Stimulated activated effector memory CD8-positive, alpha-beta T cell treated with anti-CD3 and anti-CD28 coated beads, Interleukin-12 subunit alpha, Interleukin-12 subunit beta, amount 100 ng/mL, for 72 hours (primary cell): ENCODE data around the gene PDGFC.

ENCODE experiments used
- ATAC-seq: fragments of 150-1000 bp; cut with Tn5 transposase; 2 replicates; pipeline ENCODE4 v1.10.0; 2021
- DNase-seq, 2 donors: peaks; one replicate each; pipeline ENCODE4 v3.0.0; 2021 to 2022; ENCODE audit warnings: low spot score in 2 of 2
- H3K27ac Mint-ChIP-seq: one replicate; pipeline ENCODE4 v1.8.0; 2022; ENCODE audit warnings: mild to moderate bottlenecking, mixed read lengths
- H3K36me3 Mint-ChIP-seq: one replicate; pipeline ENCODE4 v1.8.0; 2022; ENCODE audit warnings: mild to moderate bottlenecking, mixed read lengths
- H3K4me1 Mint-ChIP-seq: one replicate; pipeline ENCODE4 v1.8.0; 2022; ENCODE audit warnings: mixed read lengths
- H3K4me3 Mint-ChIP-seq: one replicate; pipeline ENCODE4 v1.8.0; 2022; ENCODE audit warnings: mild to moderate bottlenecking, mixed read lengths
- H3K9me3 Mint-ChIP-seq: one replicate; pipeline ENCODE4 v1.8.0; 2022; ENCODE audit warnings: mixed read lengths

Gene PDGFC

DNA sequence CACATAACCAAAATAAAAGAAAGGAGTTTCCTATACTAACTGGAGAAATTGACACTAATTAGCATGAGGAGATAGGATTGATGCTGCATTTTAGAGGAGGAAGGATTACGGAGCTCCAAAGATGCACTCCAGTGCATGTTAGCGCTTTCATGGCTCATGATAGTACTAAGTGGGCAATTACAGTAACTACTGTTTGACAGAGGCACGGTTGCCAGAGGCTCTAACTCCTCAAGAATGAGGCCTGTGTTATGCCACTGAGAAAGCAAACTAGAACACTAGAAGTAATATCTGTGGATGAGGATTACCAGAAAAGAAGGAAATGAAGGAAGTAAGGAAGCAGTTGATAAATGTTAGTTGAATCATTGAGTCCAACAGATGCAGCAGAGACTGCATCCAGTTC is 19.6 kb upstream of the PDGFC start:
- ATAC-seq (no peak), DNase-seq (no peak)
- Mint-ChIP-seq H3K4me1 (no peaks in the 10 kb centered on the region), H3K27ac (no peak overlapping the region), H3K9me3 (peaks cover 23% of the 10 kb centered on the region), H3K36me3 (no peaks in the 10 kb centered on the region), H3K4me3 (no peak overlapping the region)

DNA sequence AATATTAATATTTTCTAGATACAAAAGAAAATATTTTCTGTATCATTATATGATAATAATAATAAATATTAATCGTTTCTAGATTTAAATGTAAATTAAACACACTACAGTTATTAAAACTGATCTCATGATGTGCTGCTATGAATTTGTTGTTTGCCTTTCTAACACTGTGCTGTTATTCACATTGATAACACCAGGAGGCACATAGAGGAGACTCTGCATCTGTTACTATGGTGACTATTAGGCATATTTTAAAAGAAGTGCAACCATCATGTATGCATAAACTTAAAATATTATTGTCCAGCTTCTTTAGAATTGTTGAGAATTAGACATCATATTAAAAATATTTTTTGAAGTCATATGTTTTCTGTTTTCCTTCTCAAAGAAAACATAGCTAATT is 11.8 kb upstream of the PDGFC start:
- Mint-ChIP-seq H3K36me3 (no peaks in the 10 kb centered on the region), H3K4me3 (no peak overlapping the region), H3K9me3 (peaks cover 17% of the 10 kb centered on the region), H3K27ac (no peak overlapping the region), H3K4me1 (no peaks in the 10 kb centered on the region)
- DNase-seq (no peak), ATAC-seq (no peak)

DNA sequence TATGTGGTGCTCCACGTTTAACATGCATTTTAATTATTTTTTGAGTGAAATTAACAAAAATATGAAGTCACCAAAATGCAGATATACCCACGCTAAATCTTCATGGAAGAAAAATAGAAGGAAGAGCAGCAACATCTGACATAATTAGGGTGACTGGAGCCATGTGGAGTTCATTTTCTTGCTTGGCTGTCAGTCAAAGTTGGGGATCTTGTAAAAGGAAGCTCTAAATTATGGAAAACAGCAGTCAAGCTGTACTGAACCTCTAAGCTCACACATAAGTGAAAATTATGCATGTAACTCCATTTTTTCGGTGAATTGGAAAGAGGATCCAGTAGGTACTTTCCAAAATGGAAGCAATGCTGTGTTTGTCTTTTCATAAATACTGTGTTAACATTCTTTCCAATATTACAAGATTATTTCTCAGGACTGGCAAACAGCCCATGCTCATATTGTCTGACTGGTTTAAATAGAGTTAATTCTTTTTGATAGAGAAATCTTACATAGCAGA is 9.7 kb upstream of the PDGFC start:
- H3K36me3 Mint-ChIP-seq: no peaks in the 10 kb centered on the region

DNA sequence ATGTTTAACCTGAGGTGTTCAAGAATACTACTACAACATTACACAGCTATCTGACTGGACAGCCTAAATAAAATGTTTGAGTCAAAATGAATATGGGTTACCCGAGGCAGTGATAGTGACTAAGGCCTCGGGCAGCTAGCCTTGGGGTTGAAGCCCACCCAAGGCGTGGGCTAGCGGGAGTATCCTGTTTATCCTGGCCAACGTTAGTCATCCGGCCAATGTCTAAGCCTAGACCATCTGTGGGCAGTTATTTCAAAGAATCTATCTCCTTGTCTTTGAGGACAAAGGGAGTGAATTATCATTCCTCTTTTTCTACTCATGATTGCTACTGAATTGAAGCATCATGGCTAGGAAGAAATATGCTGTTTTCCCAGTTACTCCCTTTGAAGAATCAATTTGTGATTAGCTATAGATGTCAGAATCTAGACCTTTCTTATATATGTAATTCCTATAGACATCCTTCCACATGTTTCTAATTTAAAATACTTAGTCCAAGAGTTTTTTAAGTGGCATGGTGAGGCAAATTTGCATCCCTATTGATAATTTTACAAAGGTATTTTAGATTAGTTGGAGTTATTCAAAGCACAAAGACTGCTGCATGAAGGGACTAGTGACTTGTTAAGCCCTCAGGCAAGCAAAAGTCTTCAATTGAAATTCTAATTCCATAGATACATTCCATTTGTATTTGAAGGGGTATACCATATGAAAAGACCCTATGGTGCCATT is 6.0 kb upstream of the PDGFC start:
- Mint-ChIP-seq H3K27ac (no peak overlapping the region), H3K9me3 (peaks cover 4% of the 10 kb centered on the region), H3K36me3 (no peaks in the 10 kb centered on the region), H3K4me1 (no peaks in the 10 kb centered on the region), H3K4me3 (no peak overlapping the region)
- no peak for ATAC-seq
- DNase-seq: no peak

More for the DNA sequence above, 9.7 kb upstream of the PDGFC start:
- Mint-ChIP-seq H3K9me3 (peaks cover 11% of the 10 kb centered on the region), H3K4me1 (no peaks in the 10 kb centered on the region), H3K4me3 (no peak overlapping the region), H3K27ac (no peak overlapping the region)
- DNase-seq (no peak), ATAC-seq (no peak)

DNA sequence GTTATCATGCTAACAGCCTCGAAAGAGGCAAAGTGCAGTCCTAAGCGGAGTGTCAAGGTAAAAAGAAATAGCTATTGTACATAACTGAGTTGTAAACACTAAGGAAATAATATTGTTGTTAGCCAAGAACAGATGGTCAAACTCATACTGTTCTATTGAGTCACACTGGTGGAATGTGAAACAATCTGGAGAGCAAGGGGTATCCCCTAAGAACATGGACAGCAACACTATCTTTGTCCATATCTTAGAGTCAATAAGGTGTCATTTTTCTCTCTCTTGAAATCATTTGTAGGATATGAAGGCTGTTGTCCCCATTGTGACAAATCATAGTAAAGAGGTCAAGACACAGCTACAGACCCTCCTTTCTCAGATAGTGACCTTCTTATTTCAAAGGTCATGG is 4.5 kb upstream of the PDGFC start:
- H3K9me3 Mint-ChIP-seq: peaks cover 4% of the 10 kb centered on the region

DNA sequence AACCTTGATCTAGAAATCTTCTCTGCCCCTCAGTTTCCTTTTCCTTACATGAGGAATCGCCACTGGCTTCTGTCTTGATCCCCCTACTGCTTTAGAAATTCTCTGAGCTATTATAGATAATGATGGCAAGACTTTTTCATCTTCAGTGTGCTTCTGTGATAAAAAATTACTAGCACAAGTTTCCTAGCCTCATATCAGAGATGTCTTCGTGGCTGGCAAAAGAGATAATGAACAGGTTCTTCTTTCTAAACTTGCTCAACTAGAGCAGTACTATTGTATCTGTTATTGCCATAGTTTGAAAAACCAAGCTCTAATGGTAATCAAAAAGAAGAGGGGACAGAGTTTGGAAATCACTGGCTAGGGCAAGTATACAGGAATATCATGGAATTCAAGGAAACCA is 4.1 kb upstream of the PDGFC start:
- DNase-seq (no peak), ATAC-seq (no peak)
- Mint-ChIP-seq H3K9me3 (peaks cover 4% of the 10 kb centered on the region), H3K36me3 (no peaks in the 10 kb centered on the region), H3K27ac (no peak overlapping the region), H3K4me1 (no peaks in the 10 kb centered on the region), H3K4me3 (no peak overlapping the region)

More for the DNA sequence above, 4.5 kb upstream of the PDGFC start:
- no peak for DNase-seq
- H3K36me3 Mint-ChIP-seq: no peaks in the 10 kb centered on the region
- H3K4me1 Mint-ChIP-seq: no peaks in the 10 kb centered on the region
- no peak overlapping the region for H3K4me3 Mint-ChIP-seq
- no peak for ATAC-seq
- no peak overlapping the region for H3K27ac Mint-ChIP-seq

DNA sequence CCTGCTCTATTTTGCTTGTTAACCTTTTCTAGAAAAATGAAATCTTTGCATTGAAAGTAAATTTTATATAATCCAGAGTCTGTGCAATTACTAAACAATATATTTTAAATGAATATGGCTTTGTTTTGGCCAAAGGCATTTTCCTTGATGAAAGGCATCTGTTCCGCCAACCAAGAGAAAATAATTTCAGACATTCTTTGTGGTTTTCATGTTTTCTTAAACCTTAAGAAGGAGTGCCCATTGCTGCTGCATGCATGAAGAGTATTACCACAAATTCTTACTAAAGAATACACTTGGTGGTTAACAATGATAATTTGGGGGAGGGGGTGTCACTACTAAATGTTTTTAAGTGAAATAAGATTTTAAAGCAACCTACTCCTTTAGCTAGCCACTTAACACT is 2.7 kb upstream of the PDGFC start:
- Mint-ChIP-seq H3K4me3 (no peak overlapping the region), H3K9me3 (no peaks in the 10 kb centered on the region), H3K27ac (no peak overlapping the region), H3K36me3 (no peaks in the 10 kb centered on the region), H3K4me1 (no peaks in the 10 kb centered on the region)
- DNase-seq: no peak
- ATAC-seq: no peak

DNA sequence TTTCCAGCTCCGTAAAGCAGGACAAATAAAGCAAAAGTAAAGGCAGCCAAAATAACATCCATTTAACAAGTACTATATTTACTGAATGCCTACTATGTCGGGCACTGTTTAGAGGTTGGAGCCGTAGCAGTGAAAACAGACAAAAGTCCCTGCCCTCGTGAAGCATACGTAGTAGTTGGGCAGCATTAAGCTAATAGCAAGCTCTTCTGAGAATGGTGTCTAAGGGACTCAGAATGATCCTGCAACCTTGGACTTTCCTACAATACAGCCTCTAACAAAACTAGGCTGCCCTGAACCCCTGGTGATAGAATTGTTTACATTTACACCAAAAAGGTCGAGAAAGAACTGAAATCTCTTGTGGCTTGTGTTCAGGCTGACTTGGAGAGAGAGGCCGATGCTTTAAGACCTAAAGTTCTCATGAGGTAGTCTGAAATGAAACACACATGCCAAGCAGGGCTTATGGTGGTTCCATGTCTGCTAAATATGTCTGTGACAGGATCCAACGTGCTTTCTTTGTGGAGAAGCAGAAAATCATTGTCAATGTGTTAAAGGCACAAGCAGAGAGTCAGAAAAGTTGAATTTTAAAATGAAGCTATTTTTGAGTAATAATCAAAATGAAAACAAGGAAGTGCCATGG is 898 bp upstream of the PDGFC start:
- Mint-ChIP-seq H3K27ac (no peak overlapping the region), H3K9me3 (peaks cover 8% of the 10 kb centered on the region), H3K4me1 (no peaks in the 10 kb centered on the region), H3K36me3 (no peaks in the 10 kb centered on the region), H3K4me3 (no peak overlapping the region)
- DNase-seq: no peak
- ATAC-seq: no peak

DNA sequence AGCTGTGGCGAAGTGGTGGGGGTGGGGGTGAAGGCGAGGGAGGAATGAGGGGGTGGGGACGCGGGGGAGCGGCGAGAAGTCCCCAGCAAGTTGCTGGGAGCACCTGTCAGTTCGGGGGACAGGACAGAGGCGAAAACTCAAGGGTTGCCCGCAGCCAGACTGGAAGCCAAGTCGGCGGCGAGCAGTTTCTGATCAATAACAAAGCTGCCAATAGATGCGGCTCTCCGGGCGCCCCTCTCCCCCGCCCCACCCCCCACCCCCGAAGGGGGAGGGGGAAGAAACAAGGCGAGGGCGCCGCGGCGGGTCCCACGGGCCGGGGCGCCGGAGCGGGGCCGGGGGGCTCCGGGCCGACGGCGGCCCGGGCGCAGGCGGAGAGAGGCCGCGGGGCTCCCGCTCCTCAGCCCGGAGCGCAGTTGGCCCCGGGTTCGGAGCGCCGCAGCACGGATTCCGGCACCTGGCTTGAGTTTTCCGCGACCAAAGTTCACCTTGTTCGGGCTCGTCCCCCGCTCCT is 379 bp downstream of the PDGFC start:
- Mint-ChIP-seq H3K36me3 (no peaks in the 10 kb centered on the region), H3K4me1 (no peaks in the 10 kb centered on the region), H3K9me3 (peaks cover 11% of the 10 kb centered on the region), H3K4me3 (no peak overlapping the region), H3K27ac (no peak overlapping the region)
- ATAC-seq (no peak), DNase-seq (no peak)

DNA sequence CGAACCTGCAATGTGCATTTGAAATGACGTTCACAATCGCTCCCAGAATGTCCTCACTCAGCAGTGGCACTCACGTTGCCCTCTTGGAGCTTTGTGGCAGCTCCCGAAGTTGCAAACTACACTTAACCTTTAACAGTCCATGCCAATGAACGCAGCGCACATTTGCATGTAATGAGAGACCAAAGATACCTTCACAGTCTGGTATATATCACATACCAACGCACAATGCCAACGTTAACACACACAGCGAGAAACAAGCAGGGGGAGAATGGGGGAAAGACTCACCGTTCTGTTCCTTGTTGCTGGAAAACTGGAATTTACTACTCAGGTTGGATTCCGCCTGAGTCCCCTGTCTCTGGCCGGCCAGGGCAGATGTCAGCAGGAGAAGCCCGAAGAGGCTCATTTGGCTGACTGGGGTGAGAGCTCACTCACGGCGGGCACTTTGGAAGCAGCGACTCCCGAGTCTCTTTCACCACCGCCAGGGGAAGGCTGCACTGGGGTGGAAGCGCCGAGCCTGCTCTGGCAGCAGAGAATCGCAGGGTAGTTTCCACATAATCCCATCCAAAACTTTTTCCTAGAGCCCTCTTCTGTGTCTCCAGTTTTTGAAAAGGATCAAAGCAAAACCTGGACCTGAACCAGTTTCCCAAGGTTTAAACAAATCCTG is 966 bp downstream of the PDGFC start:
- DNase-seq: no peak
- Mint-ChIP-seq H3K9me3 (peaks cover 11% of the 10 kb centered on the region), H3K4me3 (no peak overlapping the region), H3K27ac (no peak overlapping the region), H3K4me1 (no peaks in the 10 kb centered on the region), H3K36me3 (no peaks in the 10 kb centered on the region)
- ATAC-seq: peak; percentile 31

DNA sequence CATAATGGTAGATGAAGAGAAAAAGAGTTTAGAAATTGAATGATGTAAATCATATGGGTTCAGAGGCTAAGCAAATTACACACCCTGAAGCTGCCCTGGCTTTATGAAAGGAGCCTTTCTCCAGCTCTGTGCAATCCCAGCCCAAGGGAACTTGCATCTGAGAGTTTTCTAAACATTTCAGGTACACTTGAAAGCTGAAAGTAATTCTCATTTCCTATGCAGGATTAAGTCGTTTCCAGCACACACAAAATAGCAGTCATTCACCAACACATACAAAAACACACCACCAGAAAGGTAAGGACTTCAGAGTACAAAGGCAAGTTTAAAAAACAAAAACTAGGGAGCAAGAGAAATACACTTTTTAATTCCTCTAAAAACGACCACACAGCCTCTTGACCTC is 1.7 kb downstream of the PDGFC start:
- H3K9me3 Mint-ChIP-seq: peaks cover 11% of the 10 kb centered on the region
- DNase-seq (no peak), ATAC-seq (no peak)
- H3K27ac Mint-ChIP-seq: no peak overlapping the region
- H3K36me3 Mint-ChIP-seq: no peaks in the 10 kb centered on the region
- no peaks in the 10 kb centered on the region for H3K4me1 Mint-ChIP-seq
- no peak overlapping the region for H3K4me3 Mint-ChIP-seq

DNA sequence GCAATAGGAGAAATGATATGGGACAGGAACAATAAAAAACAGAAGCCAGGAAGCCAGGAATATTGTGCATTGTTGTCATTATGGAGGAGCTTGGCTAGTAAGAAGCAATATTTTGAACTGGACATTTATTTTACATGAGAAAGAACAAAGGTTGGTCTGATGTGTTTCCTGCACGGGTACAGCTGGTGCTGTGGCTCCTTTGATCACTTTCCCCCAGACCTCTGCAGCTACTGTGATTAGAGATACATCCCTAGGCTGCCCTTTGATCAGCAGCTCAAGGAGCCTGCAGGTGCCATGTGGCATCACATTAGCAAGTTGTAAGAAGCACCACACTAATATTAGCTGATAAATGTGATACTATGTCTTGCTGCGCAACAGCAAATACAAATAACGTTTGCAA is 2.5 kb downstream of the PDGFC start:
- Mint-ChIP-seq H3K4me1 (no peaks in the 10 kb centered on the region), H3K9me3 (peaks cover 11% of the 10 kb centered on the region), H3K4me3 (no peak overlapping the region), H3K27ac (no peak overlapping the region), H3K36me3 (no peaks in the 10 kb centered on the region)
- DNase-seq (no peak), ATAC-seq (no peak)

DNA sequence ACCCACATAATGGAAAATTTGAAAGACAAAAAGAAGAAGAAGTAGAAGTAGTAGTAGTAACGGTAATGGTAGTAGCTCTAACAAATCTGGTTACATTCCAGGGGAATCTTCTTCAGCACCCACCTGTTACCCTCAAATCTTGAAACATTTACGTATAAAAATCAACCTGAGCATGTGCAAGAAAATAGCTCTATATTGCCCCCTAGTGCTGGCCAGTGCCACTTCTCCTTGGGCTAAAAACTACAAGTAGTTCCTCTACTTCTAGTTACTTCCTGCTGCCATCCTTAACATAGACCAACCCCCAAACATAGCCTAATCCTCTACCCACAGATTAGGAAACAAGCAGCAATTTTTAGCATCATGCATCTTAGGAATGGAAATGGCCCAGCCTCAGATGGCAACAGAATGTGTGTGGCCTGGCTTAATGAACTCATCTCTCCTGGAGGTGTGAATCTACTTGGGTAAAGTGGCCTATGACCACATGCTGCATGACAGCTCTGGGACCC is 3.1 kb downstream of the PDGFC start:
- Mint-ChIP-seq H3K27ac (no peak overlapping the region), H3K36me3 (no peaks in the 10 kb centered on the region), H3K9me3 (peaks cover 11% of the 10 kb centered on the region), H3K4me1 (no peaks in the 10 kb centered on the region), H3K4me3 (no peak overlapping the region)
- no peak for ATAC-seq
- DNase-seq: peak in 1 of 2 donors; percentile 51

DNA sequence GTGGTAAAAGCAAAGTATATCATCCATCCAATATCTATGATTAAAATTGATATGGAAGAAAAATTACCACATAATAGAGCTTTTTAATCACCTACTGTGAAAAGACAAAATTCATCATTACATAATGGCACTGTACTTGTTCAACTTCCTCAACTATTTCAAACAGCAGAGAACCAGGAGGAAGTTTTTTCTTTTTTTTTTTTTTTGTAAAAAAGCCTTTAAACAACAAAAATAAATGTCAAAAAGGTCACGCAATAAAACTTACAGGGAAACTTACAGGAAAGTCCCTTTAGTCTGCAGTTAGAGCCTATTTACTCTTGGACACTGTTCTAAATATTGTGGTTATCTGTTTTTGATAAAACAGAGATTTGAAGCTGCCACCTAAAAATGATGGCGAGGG is 4.8 kb downstream of the PDGFC start:
- Mint-ChIP-seq H3K36me3 (no peaks in the 10 kb centered on the region), H3K4me3 (no peak overlapping the region), H3K27ac (no peak overlapping the region)

DNA sequence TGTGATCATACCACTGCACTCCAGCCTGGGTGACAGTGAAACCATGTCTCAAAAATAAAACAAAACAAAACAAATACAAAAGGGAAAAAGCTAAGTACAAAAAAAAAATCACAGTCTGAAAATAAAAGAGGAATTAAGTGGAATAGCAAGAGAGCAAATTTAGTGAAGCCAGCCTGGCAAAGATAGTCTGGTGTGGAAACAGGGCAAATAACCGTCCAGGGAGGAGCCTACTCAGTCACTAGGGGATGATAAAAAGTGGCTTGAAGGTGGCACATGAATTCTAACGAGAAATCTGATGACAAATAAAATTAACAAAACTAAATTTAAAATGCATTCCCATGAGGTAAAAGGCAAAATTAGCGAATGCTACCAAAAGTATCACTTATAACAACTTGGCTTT is 8.2 kb downstream of the PDGFC start:
- H3K4me3 Mint-ChIP-seq: no peak overlapping the region
- no peak overlapping the region for H3K27ac Mint-ChIP-seq
- H3K36me3 Mint-ChIP-seq: no peaks in the 10 kb centered on the region
- H3K9me3 Mint-ChIP-seq: peaks cover 10% of the 10 kb centered on the region
- no peaks in the 10 kb centered on the region for H3K4me1 Mint-ChIP-seq
- ATAC-seq: no peak
- DNase-seq: no peak

More for the DNA sequence above, 4.8 kb downstream of the PDGFC start:
- ATAC-seq (no peak), DNase-seq (no peak)
- H3K4me1 Mint-ChIP-seq: no peaks in the 10 kb centered on the region
- peaks cover 14% of the 10 kb centered on the region for H3K9me3 Mint-ChIP-seq
